ENCODE results near the gene MCL1.
"Not testable (repeated sequence)": the region's sequence is repeated elsewhere in the genome, so short reads cannot be mapped to it uniquely, and the experiment has no call there.

Gene MCL1

DNA sequence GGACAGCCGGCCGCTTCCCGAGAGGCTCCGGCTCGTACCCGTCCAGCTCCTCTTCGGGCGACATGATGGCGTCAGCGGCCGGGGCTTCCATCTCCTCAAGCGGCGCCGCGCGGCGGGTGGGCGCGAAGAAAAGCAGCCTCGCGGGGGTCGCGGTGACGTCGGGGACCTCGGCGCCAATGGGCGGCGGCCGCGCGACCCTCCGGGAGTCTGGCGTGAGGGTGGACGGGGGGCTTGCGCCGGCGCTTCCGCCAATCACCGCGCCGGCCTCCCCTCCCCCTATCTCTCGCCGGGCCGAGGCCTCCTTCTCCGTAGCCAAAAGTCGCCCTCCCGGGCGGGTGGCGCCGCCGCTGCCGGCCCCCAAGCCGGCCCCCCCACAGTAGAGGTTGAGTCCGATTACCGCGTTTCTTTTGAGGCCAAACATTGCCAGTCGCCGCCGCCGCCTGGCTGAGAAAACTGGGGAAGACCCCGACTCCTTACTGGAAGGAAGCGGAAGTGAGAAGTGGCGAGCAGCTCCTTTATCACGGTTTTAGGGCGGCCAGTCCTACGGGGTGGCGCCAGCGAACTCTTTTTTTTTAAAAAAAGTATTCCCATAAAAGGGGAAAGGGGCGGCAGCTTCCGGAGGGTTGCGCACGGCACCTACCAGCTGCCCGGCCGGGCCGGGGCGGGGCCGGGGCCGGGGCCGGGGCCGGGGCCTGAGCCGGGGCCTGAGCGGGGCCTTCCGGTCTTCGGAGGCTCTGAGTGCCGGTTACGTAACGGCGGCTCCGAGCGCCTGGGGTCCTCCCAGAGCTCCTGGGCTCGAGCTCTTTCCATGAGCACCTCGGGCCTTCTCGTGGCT lies at the start of gene MCL1:
Gene MCL1, minus strand, starts transcription at position 501 of the 835 bp plus-strand sequence. Its CDS starts 80 bp downstream, at position 421.
- H3K36me3 Mint-ChIP-seq = peaks cover 67% of the 10 kb centered on the region
- peak; percentile 90 for ATAC-seq
- peak within 1 kb of the TSS; percentile 98 for H3K27ac Mint-ChIP-seq
- H3K4me1 Mint-ChIP-seq = peaks cover 29% of the 10 kb centered on the region
- H3K9me3 Mint-ChIP-seq = no peaks in the 10 kb centered on the region
- peak; percentile 74 to 96 for DNase-seq (ENCODE audit: low spot score in 2 of 2)
- H3K4me3 Mint-ChIP-seq = peak within 1 kb of the TSS; percentile 88

DNA sequence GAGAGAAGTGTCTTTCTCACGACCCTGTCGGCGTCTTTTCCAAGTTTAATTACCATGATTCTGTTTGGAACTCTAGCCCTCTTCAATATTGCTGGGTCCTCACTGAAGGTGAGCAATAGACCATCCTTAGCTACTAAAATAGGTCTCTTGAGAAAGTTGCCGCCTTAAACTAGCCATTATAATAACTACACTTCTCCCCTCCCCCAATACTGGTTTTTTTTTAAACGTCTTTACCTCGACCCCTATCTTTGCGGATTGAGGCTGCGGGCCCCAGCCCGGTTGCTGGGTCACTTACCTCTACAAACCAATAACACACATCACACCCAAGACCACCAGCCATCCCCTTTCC lies 49.3 kb upstream of the MCL1 start:
- no peak overlapping the region for H3K4me3 Mint-ChIP-seq
- peaks cover 6% of the 10 kb centered on the region for H3K36me3 Mint-ChIP-seq
- H3K9me3 Mint-ChIP-seq = no peaks in the 10 kb centered on the region
- no peak overlapping the region for H3K27ac Mint-ChIP-seq
- peaks cover 45% of the 10 kb centered on the region for H3K4me1 Mint-ChIP-seq
- no peak for DNase-seq (ENCODE audit: low spot score in 2 of 2)
- no peak for ATAC-seq

DNA sequence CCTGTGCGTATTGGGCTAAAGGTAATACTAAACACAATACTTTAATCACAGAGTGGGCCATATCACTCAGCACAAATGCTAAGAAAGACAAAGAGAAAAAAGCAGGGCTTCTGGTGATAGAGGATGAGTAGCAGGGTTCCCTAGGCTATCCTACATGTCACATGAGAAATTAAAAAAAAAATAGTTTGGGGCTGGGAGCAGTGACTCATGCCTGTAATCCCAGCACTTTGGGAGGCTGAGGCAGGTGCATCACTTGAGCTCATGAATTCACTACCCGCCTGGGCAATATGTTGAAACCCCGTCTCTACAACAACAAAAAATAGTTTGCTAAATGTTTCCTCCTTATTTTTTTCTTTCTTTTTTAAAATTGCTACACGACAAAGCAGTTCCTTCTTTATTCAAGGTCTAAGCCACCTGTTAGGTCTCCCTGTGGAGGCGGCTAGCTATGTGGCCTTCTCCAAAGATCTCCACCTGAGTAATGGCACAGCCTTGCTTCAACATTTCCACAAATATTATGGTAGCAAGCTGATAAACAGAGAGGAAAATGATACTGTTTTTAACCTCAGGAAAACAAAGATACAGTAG lies 48.5 kb upstream of the MCL1 start:
- H3K4me3 Mint-ChIP-seq = no peak overlapping the region
- peaks cover 6% of the 10 kb centered on the region for H3K36me3 Mint-ChIP-seq
- H3K27ac Mint-ChIP-seq = no peak overlapping the region
- ATAC-seq (no peak), DNase-seq (ENCODE audit: low spot score in 2 of 2) (no peak)
- peaks cover 52% of the 10 kb centered on the region for H3K4me1 Mint-ChIP-seq
- no peaks in the 10 kb centered on the region for H3K9me3 Mint-ChIP-seq

DNA sequence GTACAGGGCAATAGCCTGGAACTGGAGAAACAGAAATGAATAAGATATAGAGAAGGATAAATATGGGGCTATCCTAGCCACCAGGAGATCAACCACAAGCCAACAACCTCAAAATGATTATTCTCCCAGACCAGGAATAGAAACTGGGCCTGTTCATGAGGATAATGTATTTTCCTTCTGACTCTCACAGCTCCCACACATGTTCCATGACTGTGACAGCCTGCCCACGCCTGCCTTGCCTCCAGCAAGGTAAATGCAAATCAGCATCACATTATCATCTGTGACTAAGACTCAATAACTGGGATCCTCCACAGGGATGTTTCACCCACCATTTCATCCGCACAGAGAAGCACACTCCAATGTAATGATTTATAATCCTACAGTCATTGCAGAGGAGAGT lies 46.7 kb upstream of the MCL1 start:
- peak overlapping the region; percentile 37 for H3K27ac Mint-ChIP-seq
- H3K36me3 Mint-ChIP-seq = no peaks in the 10 kb centered on the region
- H3K9me3 Mint-ChIP-seq = no peaks in the 10 kb centered on the region
- ATAC-seq = no peak
- DNase-seq (ENCODE audit: low spot score in 2 of 2) = no peak
- H3K4me3 Mint-ChIP-seq = no peak overlapping the region
- peaks cover 60% of the 10 kb centered on the region for H3K4me1 Mint-ChIP-seq

DNA sequence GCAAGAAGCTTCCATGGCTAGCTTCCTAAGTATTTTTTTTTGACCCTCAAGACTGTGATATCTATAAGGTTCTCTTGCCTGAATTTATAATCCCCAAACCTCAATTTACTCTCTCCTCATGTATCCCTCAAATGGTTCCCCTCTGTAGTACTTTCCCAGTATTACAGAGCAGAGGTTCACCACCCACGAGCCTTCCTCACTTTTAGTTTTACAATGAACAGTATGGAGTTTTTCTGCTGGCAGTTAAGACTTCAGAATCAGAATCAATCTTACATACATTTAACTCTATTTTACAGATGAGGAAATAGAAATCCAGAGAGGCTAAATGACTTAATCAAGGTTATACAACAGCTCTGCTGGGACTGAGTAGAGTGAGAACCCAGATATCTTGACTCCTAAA lies 45.1 kb upstream of the MCL1 start:
- Mint-ChIP-seq H3K4me3 (peak overlapping the region; percentile 6), H3K27ac (peak overlapping the region; percentile 91), H3K4me1 (peaks cover 67% of the 10 kb centered on the region)
- ATAC-seq; H3K36me3 Mint-ChIP-seq; H3K9me3 Mint-ChIP-seq; DNase-seq (ENCODE audit: low spot score in 2 of 2): not testable (repeated sequence)

DNA sequence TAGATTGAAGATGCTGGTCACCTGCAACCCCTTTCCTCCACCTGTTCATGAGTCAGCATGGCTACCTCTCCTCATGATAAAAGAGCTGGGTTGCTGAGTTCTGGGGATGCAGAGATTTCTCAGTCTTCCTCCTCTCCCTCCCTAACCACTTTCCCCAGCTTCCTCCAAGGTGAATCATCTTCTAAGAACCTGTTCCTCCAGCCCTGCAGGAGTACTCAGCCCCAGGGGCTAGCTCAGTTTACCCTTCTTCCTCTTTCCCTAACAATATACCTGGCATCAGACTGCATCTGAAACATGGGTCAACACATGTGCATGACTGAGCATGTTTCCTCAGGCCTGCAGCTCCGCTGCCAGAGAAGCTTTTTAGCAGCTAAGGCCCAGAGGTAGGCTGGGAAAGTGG lies 44.7 kb upstream of the MCL1 start:
- not testable (repeated sequence) for H3K9me3 Mint-ChIP-seq
- peak overlapping the region; percentile 91 for H3K27ac Mint-ChIP-seq

DNA sequence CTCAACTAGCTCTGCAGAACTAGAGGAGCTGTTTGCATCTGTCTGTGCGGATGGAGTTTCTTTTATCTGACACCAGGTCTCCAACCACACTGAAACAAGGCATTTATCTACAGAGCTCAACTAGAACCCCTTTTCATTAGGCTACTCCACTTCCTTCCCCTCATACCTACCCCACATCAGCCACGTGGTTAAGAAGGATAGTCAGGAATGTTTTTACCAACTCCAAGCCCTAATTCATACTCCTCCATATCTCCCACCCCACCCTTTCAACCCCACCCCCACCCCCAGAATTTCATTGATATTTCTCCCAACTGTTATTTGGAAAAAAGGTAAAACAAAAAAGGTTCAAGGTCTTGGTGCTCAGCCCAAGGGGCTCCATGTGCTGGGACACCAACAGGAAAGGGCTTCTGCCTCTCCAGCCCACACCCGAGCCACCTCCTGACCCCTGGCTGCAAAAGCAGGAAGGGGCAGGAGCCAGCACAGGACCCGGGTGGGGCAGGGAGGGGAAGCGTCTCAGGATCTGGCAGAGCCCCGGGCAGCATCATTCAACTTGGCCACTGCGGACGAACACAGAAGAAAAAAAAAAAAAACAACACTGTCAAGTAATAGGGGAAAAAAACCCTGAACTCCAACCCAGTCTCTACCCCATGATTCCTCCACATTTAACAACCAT lies 43.0 kb upstream of the MCL1 start:
- no peak for DNase-seq (ENCODE audit: low spot score in 2 of 2)
- no peaks in the 10 kb centered on the region for H3K36me3 Mint-ChIP-seq
- peak overlapping the region; percentile 91 for H3K27ac Mint-ChIP-seq
- no peaks in the 10 kb centered on the region for H3K9me3 Mint-ChIP-seq
- peak overlapping the region; percentile 47 for H3K4me3 Mint-ChIP-seq
- H3K4me1 Mint-ChIP-seq = peaks cover 62% of the 10 kb centered on the region
- ATAC-seq = no peak

More for the DNA sequence above, 44.7 kb upstream of the MCL1 start:
- Mint-ChIP-seq H3K4me3 (peak overlapping the region; percentile 6), H3K4me1 (peaks cover 71% of the 10 kb centered on the region)
- not testable (repeated sequence) for H3K36me3 Mint-ChIP-seq; DNase-seq (ENCODE audit: low spot score in 2 of 2); ATAC-seq

DNA sequence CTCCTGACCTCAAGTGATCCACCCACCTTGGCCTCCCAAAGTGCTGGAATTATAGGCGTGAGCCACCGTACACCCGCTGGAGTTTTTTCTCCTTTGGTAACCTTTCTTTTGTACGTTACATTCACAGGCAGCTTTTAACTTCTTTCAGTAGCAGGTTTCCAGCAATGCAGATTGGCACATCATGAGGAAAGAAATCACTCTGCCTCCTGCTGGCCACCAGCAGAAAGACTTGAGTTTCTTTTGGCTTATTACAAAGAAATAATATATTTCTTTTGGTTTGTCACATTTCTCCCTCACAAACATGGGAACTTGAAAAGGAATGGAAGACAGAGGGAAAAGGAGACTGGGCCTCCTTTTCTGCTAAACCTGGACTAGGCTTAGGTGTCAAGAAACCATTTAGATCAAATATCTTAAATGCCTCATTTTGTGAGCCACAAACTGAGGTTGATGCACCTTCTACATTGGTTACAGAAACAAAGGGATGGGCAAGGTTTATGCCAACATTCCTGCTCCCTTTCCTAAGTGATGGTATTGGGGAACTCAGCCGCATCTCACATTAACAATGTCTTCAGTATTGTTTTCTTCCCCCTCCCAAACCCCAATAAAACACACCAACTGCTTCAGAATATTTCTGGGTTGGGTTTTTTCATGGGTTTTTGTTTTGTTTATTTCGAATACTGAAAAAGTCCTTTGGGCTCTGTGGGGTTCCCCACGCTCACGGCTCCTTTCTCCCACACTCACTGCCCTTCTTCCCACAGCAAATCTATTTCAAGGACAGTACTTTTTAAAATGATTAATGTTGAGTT lies 42.3 kb upstream of the MCL1 start:
- H3K4me3 Mint-ChIP-seq = peak overlapping the region; percentile 47
- H3K36me3 Mint-ChIP-seq = no peaks in the 10 kb centered on the region
- H3K4me1 Mint-ChIP-seq = peaks cover 67% of the 10 kb centered on the region
- peak; percentile 46 for ATAC-seq
- peak overlapping the region; percentile 91 for H3K27ac Mint-ChIP-seq
- DNase-seq (ENCODE audit: low spot score in 2 of 2) = no peak
- H3K9me3 Mint-ChIP-seq = no peaks in the 10 kb centered on the region

DNA sequence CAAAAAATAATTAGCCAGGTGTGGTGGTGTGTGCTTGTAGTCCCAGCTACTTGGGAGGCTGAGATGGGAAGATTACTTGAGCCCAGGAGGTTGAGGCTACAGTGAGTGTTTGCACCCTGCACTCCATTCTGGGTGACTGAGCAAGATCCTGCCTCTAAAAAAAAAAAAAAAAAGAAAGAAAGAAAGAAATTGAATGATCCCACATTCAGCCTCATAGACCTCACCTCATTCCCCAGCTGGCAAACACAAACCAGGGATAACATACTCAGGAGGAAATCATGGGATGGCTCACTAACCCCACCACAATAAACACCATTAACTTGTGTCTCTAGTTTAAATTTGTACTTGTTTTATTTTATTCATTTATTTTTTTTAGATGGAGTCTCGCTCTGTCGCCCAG lies 41.5 kb upstream of the MCL1 start:
- H3K27ac Mint-ChIP-seq = peak overlapping the region; percentile 91
- peak overlapping the region; percentile 47 for H3K4me3 Mint-ChIP-seq
- no peak for DNase-seq (ENCODE audit: low spot score in 2 of 2)
- no peaks in the 10 kb centered on the region for H3K36me3 Mint-ChIP-seq
- H3K4me1 Mint-ChIP-seq = peaks cover 70% of the 10 kb centered on the region
- ATAC-seq = no peak
- no peaks in the 10 kb centered on the region for H3K9me3 Mint-ChIP-seq

DNA sequence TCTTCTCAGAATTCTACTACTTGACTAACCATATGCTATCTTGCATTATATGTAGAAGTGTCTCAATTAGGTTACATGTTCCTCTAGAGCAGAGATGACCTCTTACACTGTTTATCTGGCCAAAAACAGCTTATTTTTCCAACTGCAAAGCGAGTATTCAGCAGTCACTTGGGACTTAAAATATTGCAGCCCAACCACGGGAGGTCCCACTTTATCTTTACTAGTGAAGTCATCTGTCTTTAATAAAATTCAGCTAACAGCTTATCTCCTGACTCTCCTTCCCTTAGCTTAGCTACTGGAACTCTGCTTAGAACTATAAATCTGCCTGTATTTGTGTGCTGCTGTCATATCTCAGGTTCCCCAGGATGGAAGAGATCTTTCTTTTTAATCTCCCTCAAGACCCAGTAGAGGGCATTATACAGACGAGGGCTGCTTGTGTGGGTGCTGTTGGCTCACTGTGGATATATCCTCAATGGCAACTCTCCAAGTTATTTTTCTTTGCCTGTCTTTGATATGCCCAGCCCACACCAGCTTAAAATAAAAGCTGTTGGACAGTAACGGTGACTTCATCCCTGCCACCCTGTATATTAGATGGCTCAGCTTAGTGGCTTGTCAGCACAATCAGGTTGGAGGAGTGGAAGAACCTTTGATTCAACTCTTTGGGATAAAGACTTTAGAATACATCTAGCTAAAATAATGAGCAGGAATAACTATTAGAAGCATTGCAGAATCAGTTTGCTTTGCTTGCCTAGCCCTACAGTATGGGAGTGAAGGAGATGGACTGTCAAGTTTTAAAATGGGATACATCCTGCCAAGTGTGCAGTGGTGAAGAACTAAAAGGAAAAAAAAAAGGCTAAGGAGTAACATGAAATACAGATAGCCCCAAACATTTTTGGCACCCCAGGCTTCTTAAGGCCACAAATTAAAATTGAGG lies 40.4 kb upstream of the MCL1 start:
- peak overlapping the region; percentile 2 for H3K4me3 Mint-ChIP-seq
- DNase-seq (ENCODE audit: low spot score in 2 of 2) (no peak), ATAC-seq (no peak)
- peak overlapping the region; percentile 91 for H3K27ac Mint-ChIP-seq
- no peaks in the 10 kb centered on the region for H3K36me3 Mint-ChIP-seq
- peaks cover 70% of the 10 kb centered on the region for H3K4me1 Mint-ChIP-seq
- H3K9me3 Mint-ChIP-seq = no peaks in the 10 kb centered on the region

DNA sequence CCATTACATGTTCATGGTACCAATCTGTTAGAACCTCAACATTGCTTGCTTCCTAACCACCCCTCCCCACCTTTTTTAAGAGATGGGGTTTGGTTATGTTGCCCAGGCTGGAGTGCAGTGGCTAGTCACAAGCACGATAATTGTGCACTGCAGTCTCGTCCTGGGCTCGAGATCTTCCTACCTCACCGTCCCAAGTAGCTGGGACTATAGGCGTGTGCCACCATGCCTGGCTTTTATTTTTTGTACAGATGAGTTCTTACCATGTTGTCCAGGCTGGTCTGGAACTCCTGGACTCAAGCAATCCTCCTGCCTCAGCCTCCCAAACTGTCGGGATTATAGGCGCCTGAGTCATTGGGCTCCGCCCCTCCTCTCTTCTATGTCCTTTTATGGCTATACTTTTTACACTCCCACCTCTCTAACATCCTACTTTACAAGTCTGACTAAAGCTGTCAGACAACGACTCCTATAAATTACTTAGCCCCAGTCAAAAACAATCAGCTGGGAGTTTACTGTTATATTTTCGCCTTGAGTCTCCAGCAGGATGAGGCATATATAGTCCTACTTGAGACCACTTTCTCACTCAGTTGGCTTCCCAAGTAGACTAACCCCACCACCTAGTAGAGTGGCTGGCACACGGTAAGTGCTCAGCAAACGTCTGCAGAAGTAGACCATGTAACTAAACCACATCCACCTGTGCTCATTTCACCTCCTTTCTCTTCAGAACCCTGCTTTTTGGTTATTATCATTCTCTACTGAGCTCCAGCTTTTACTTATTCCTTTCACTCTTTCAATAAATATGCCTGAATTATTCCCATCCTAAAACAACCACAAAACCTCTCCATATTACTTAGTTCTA lies 36.2 kb upstream of the MCL1 start:
- Mint-ChIP-seq H3K9me3 (no peaks in the 10 kb centered on the region), H3K36me3 (peaks cover 29% of the 10 kb centered on the region), H3K4me1 (peaks cover 72% of the 10 kb centered on the region), H3K27ac (peak overlapping the region; percentile 95), H3K4me3 (peak overlapping the region; percentile 67)
- DNase-seq (ENCODE audit: low spot score in 2 of 2) = no peak
- peak; percentile 31 for ATAC-seq

DNA sequence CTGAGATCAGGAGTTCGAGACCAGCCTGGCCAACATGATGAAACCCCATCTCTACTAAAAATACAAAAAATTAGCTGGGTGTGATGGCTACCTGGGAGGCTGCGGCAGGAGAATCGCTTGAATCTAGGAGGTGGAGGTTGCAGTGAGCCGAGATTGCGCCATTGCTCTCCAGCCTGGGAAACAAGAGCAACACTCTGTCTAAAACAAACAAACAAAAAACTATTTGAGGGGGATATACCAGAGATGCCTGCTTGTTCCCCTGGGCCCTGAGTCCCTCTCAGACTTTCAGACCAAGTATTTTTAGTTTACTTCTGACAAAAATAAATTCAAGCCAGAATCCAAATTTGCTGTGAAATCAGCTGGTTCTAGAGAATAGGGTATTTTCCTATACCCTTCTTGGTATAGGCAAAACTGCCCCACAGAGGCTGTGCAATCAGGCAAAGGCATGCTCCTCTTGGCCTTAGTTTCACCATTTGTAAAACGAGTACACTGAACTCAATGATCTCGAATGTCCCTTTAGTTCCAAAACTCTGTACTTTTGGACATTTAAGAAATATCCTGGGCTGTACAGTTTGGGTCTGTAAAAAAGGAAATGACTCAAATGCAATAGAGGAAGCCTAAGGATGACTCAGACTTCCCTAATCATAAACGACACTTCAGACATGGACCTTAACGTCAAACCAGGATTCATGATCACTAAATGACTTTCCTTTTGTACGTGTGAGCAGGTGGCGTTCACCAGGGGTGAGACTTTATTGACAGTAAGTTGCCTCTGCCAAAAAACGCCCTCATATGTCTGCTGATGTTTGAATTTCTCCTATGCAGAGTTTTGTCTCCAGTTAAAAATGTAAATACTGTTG lies 33.9 kb upstream of the MCL1 start:
- H3K36me3 Mint-ChIP-seq = peaks cover 36% of the 10 kb centered on the region
- peak in 1 of 2 donors; percentile 74 for DNase-seq (ENCODE audit: low spot score in 2 of 2)
- peak overlapping the region; percentile 67 for H3K4me3 Mint-ChIP-seq
- H3K4me1 Mint-ChIP-seq = peaks cover 63% of the 10 kb centered on the region
- peak; percentile 79 for ATAC-seq
- peak overlapping the region; percentile 93 for H3K27ac Mint-ChIP-seq
- no peaks in the 10 kb centered on the region for H3K9me3 Mint-ChIP-seq

DNA sequence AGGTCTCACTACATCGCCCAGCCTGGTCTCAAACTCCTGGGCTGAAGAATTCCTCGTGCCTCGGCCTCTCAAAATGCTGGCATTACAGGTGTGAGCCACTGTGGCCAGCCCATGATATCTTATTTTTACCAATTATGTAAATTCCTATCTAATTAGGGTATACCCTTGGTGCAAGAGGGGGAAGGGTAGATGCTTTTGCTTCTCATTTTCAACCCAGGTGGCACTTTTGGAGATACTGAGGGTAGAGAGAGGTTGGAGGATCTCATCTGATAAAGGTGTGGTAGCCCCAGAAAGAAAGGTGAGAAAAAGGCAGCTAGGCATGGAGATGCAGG lies 32.6 kb upstream of the MCL1 start:
- H3K36me3 Mint-ChIP-seq = peaks cover 36% of the 10 kb centered on the region

More for the DNA sequence above, 32.6 kb upstream of the MCL1 start:
- H3K4me1 Mint-ChIP-seq = peaks cover 59% of the 10 kb centered on the region
- peak overlapping the region; percentile 93 for H3K27ac Mint-ChIP-seq
- peak overlapping the region; percentile 67 for H3K4me3 Mint-ChIP-seq
- ATAC-seq (no peak), DNase-seq (ENCODE audit: low spot score in 2 of 2) (no peak)
- H3K9me3 Mint-ChIP-seq = no peaks in the 10 kb centered on the region
